SH-SY5Y (cell line): Measurements from ENCODE around the gene SRD5A2.

ENCODE experiments used
- GATA2 ChIP-seq: IDR thresholded peaks from 2 replicates; pipeline ENCODE4 v1.6.1; 2011; ENCODE audit warnings: mild to moderate bottlenecking, low read depth, low read length
- GATA3 ChIP-seq: IDR thresholded peaks from 2 replicates; pipeline ENCODE4 v1.6.1; 2011; ENCODE audit warnings: low read depth, mild to moderate bottlenecking, low read length, moderate library complexity

Gene SRD5A2

GRCh38 chr2:31556940-31557339 lies 23.8 kb downstream of the SRD5A2 start:
- TF ChIP-seq GATA3 (no peak), GATA2 (no peak)

GRCh38 chr2:31555967-31556706 lies 24.6 kb downstream of the SRD5A2 start:
- TF ChIP-seq GATA2: no peak
- no peak for TF ChIP-seq GATA3

GRCh38 chr2:31553362-31553761 lies 27.4 kb downstream of the SRD5A2 start:
- TF ChIP-seq GATA3: no peak
- TF ChIP-seq GATA2: no peak

GRCh38 chr2:31547485-31547884 lies 33.3 kb downstream of the SRD5A2 start:
- TF ChIP-seq GATA3 (no peak), GATA2 (no peak)

- no peak for TF ChIP-seq GATA3
- TF ChIP-seq GATA2: no peak
These were observed 38.9 kb downstream of the SRD5A2 start for GRCh38 chr2:31541853-31542252.

- TF ChIP-seq GATA2: no peak
- no peak for TF ChIP-seq GATA3
These were observed 41.2 kb downstream of the SRD5A2 start for GRCh38 chr2:31539505-31539904.

GRCh38 chr2:31535768-31536167 lies 45.0 kb downstream of the SRD5A2 start:
- TF ChIP-seq GATA2: no peak
- no peak for TF ChIP-seq GATA3

- TF ChIP-seq GATA2 (no peak), GATA3 (no peak)
These were observed 46.1 kb downstream of the SRD5A2 start for GRCh38 chr2:31534636-31535035.

GRCh38 chr2:31533036-31533435 lies 47.7 kb downstream of the SRD5A2 start:
- TF ChIP-seq GATA2 (no peak), GATA3 (no peak)

GRCh38 chr2:31531101-31531500 lies 49.6 kb downstream of the SRD5A2 start:
- TF ChIP-seq GATA2: no peak
- no peak for TF ChIP-seq GATA3

GRCh38 chr2:31529256-31529655 lies 51.5 kb downstream of the SRD5A2 start:
- TF ChIP-seq GATA3 (no peak), GATA2 (no peak)

GRCh38 chr2:31528823-31529222 lies 51.9 kb downstream of the SRD5A2 start:
- TF ChIP-seq GATA3 (no peak), GATA2 (no peak)

GRCh38 chr2:31526946-31527732 lies 53.6 kb downstream of the SRD5A2 start:
- TF ChIP-seq GATA2: no peak
- no peak for TF ChIP-seq GATA3

- TF ChIP-seq GATA3 (no peak), GATA2 (no peak)
These were observed 54.9 kb downstream of the SRD5A2 start for GRCh38 chr2:31525876-31526275.

- TF ChIP-seq GATA2: no peak
These were observed 56.1 kb downstream of the SRD5A2 start for GRCh38 chr2:31524592-31524991.

GRCh38 chr2:31523871-31524492 lies 56.8 kb downstream of the SRD5A2 start:
- TF ChIP-seq GATA3 (no peak), GATA2 (no peak)

GRCh38 chr2:31522786-31523185 lies 58.0 kb downstream of the SRD5A2 start:
- TF ChIP-seq GATA2 (no peak), GATA3 (no peak)
